K562 (cell line): ENCODE measurements around the gene GNS. TPM values are rescaled to one million over a fixed set of nuclear protein-coding genes. Genes with fewer than 3 reads are reported as not detected.

Experiments
- DMBX1 ChIP-seq: fragments of 250-450 bp; sonication (Bioruptor Pico); IDR thresholded peaks from 2 replicates; pipeline ENCODE4 v1.8.0; 2022; ENCODE audit warnings: inconsistent platforms, mild to moderate bottlenecking, moderate library complexity, borderline replicate concordance
- ELF4 ChIP-seq: fragments of 450-650 bp; formaldehyde crosslinking; IDR thresholded peaks from 2 replicates; pipeline ENCODE4 v1.4.0; 2022; ENCODE audit warnings: missing genetic modification characterization
- HDAC1 ChIP-seq, 2 experiments: fragments of 450-650 bp; IDR thresholded peaks; 2 replicates each; pipeline ENCODE4 v1.6.1; 2016 to 2017; ENCODE audit warnings: inconsistent platforms in 1 of 2, mild to moderate bottlenecking in 1 of 2, moderate library complexity in 1 of 2
- HSF4 ChIP-seq: fragments of 250-450 bp; sonication (Bioruptor Pico); IDR thresholded peaks from 2 replicates; pipeline ENCODE4 v2.1.2; 2022; ENCODE audit warnings: mild to moderate bottlenecking, moderate library complexity, borderline replicate concordance
- NFIX ChIP-seq: fragments of 250-450 bp; sonication (Bioruptor Pico); IDR thresholded peaks from 2 replicates; pipeline ENCODE4 v1.4.0; 2020; ENCODE audit warnings: low read depth, mild to moderate bottlenecking, moderate library complexity
- NR2C1 ChIP-seq, 2 experiments: fragments of 450-650 bp; IDR thresholded peaks; 2 replicates each; pipeline ENCODE4 v1.6.1; 2017; ENCODE audit warnings: mild to moderate bottlenecking in 2 of 2, antibody characterized with exemption in 1 of 2, inconsistent platforms in 1 of 2, missing compliant biosample characterization in 1 of 2, missing genetic modification characterization in 1 of 2
- PRMT5 ChIP-seq: sonication (generic); formaldehyde crosslinking; IDR thresholded peaks from 2 replicates; pipeline ENCODE4 v1.5.0; 2020; ENCODE audit warnings: missing genetic modification reagents
- PTRF ChIP-seq: fragments of 450-650 bp; IDR thresholded peaks from 2 replicates; pipeline ENCODE4 v1.6.1; 2016; ENCODE audit warnings: mild to moderate bottlenecking, missing genetic modification characterization, missing compliant biosample characterization
- RBFOX2 ChIP-seq: fragments of 200-400 bp; formaldehyde crosslinking; IDR thresholded peaks from 2 replicates; pipeline ENCODE4 v1.6.1; 2017; ENCODE audit warnings: low read depth, mild to moderate bottlenecking, low read length, moderate library complexity
- TAF1 ChIP-seq: IDR thresholded peaks from 2 replicates; pipeline ENCODE4 v1.6.1; 2011; ENCODE audit warnings: mild to moderate bottlenecking, low read length, moderate library complexity; ENCODE audit not compliant: insufficient read depth, control insufficient read depth, severe bottlenecking; ENCODE audit errors: extremely low read depth
- ZFX ChIP-seq: sonication (generic); formaldehyde crosslinking; IDR thresholded peaks from 2 replicates; pipeline ENCODE4 v1.8.0; 2022; ENCODE audit warnings: mild to moderate bottlenecking, missing genetic modification reagents, moderate library complexity
- ZNF830 ChIP-seq: fragments of 250-450 bp; sonication (Bioruptor Pico); IDR thresholded peaks from 2 replicates; pipeline ENCODE4 v1.5.0; 2021; ENCODE audit warnings: mild to moderate bottlenecking
- polyA plus RNA-seq, 8 experiments: library from polyadenylated mRNA; depleted of rRNA in 4 of 8; stranded (reverse) in 5 of 8; unstranded in 3 of 8; fragments of >200 nt; fragmentation: Nextera tagmentation in 2 of 8; fragmentation: Illumina TruSeq in 1 of 8; extraction: Ambion mirVana in 2 of 8; extraction: Trizol in 1 of 8; gene quantifications; 2 replicates each; pipeline versions ENCODE4 v1.2.1 to v1.2.3, GENCODE V29; 2011 to 2014; ENCODE audit warnings: inconsistent platforms in 1 of 8, missing spikeins in 1 of 8
- total RNA-seq, 7 experiments: library from RNA; depleted of rRNA in 6 of 7; stranded (reverse); fragments of >200 nt in 6 of 7; fragmentation: Illumina TruSeq in 2 of 7; extraction: Trizol in 2 of 7; gene quantifications; 2 replicates each; pipeline versions ENCODE4 v1.2.1 to v1.2.3, GENCODE V29; 2011 to 2021; ENCODE audit warnings: low replicate concordance in 1 of 7
- TF ChIP-seq, protein P1 (sequence below): fragments of 450-650 bp; IDR thresholded peaks from 2 replicates; pipeline ENCODE4 v1.6.1; 2017; ENCODE audit warnings: antibody characterized with exemption, mild to moderate bottlenecking
- TF ChIP-seq, protein P2 (sequence below): fragments of 450-650 bp; IDR thresholded peaks from 2 replicates; pipeline ENCODE4 v1.6.1; 2016; ENCODE audit warnings: missing biosample characterization, missing genetic modification characterization
- TF ChIP-seq, protein P3 (sequence below): sonication (generic); formaldehyde crosslinking; IDR thresholded peaks from 2 replicates; pipeline ENCODE4 v1.4.0; 2020; ENCODE audit warnings: mild to moderate bottlenecking, missing genetic modification reagents
- TF ChIP-seq, protein P4 (sequence below): IDR thresholded peaks from 3 replicates; pipeline ENCODE4 v1.6.1; 2011; ENCODE audit warnings: borderline replicate concordance, mild to moderate bottlenecking; ENCODE audit not compliant: insufficient read length, insufficient read depth
- TF ChIP-seq, protein P5 (sequence below): fragments of 450-650 bp; conservative IDR thresholded peaks from 2 replicates; pipeline ENCODE4 v1.6.1; 2016; ENCODE audit warnings: missing genetic modification characterization, low read depth, mild to moderate bottlenecking, control low read depth, missing compliant biosample characterization

The GNS gene
- total and polyA plus RNA-seq, 9 of the 15 experiments (the other 6 are each of a cell fraction or from before 2014, with no cell fraction given): 4.6 to 30.3 (median 18.9) TPM

DNA sequence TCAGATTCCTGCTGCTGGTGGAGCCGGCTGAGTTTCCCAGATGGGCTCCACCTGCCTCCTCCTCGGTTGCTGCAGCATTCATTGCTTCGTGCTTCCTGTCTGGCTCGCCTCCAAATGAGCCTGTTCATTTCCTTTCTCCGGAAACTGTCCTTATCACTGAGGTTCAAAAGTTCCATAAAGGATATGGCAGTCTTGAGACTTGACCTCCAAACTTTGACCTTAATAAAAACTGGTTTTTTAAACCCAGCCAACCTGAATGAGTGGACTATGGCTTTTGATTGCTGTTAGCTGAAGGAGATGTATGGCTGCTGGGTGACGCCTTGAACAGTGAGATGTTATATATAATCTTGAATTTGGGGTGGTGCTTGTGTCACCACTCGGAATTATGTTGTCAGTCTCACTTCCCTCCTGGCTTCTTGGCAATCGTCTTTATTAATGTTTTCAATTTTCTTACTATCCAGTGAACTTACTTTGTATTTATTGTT is 86.2 kb downstream of the GNS start (continued):
- TF ChIP-seq, protein P1, sequence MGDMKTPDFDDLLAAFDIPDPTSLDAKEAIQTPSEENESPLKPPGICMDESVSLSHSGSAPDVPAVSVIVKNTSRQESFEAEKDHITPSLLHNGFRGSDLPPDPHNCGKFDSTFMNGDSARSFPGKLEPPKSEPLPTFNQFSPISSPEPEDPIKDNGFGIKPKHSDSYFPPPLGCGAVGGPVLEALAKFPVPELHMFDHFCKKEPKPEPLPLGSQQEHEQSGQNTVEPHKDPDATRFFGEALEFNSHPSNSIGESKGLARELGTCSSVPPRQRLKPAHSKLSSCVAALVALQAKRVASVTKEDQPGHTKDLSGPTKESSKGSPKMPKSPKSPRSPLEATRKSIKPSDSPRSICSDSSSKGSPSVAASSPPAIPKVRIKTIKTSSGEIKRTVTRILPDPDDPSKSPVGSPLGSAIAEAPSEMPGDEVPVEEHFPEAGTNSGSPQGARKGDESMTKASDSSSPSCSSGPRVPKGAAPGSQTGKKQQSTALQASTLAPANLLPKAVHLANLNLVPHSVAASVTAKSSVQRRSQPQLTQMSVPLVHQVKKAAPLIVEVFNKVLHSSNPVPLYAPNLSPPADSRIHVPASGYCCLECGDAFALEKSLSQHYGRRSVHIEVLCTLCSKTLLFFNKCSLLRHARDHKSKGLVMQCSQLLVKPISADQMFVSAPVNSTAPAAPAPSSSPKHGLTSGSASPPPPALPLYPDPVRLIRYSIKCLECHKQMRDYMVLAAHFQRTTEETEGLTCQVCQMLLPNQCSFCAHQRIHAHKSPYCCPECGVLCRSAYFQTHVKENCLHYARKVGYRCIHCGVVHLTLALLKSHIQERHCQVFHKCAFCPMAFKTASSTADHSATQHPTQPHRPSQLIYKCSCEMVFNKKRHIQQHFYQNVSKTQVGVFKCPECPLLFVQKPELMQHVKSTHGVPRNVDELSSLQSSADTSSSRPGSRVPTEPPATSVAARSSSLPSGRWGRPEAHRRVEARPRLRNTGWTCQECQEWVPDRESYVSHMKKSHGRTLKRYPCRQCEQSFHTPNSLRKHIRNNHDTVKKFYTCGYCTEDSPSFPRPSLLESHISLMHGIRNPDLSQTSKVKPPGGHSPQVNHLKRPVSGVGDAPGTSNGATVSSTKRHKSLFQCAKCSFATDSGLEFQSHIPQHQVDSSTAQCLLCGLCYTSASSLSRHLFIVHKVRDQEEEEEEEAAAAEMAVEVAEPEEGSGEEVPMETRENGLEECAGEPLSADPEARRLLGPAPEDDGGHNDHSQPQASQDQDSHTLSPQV: peak; percentile 96
- TF ChIP-seq RBFOX2 (no peak), TAF1 (peak; percentile 35), ZNF830 (CRISPR knock-in tag) (0 out of 2 replicates have a peak, but pooled peaks have one; percentile 71), PTRF (peak; percentile 35; the same call in 1 of the 2 replicates), HDAC1 (IDR thresholded peaks at IDR 0.05) (peak in 1 of 2 experiments; percentile 77; a peak in 2 of 4 replicates), ZFX (no peak), HSF4 (CRISPR knock-in tag) (0 out of 2 replicates have a peak, but pooled peaks have one; percentile 22), NFIX (peak; percentile 27; the same call in 1 of the 2 replicates), NR2C1 (IDR thresholded peaks at IDR 0.05) (peak; percentile 97), NR2C1 (tag; IDR thresholded peaks at IDR 0.05) (peak; percentile 99), PRMT5 (no peak), ELF4 (CRISPR knock-in tag) (0 out of 2 replicates have a peak, but pooled peaks have one; percentile 36), DMBX1 (CRISPR knock-in tag) (peak; percentile 88)
- TF ChIP-seq, protein P2, sequence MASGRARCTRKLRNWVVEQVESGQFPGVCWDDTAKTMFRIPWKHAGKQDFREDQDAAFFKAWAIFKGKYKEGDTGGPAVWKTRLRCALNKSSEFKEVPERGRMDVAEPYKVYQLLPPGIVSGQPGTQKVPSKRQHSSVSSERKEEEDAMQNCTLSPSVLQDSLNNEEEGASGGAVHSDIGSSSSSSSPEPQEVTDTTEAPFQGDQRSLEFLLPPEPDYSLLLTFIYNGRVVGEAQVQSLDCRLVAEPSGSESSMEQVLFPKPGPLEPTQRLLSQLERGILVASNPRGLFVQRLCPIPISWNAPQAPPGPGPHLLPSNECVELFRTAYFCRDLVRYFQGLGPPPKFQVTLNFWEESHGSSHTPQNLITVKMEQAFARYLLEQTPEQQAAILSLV (tag): peak; percentile 82
- TF ChIP-seq, protein P3, sequence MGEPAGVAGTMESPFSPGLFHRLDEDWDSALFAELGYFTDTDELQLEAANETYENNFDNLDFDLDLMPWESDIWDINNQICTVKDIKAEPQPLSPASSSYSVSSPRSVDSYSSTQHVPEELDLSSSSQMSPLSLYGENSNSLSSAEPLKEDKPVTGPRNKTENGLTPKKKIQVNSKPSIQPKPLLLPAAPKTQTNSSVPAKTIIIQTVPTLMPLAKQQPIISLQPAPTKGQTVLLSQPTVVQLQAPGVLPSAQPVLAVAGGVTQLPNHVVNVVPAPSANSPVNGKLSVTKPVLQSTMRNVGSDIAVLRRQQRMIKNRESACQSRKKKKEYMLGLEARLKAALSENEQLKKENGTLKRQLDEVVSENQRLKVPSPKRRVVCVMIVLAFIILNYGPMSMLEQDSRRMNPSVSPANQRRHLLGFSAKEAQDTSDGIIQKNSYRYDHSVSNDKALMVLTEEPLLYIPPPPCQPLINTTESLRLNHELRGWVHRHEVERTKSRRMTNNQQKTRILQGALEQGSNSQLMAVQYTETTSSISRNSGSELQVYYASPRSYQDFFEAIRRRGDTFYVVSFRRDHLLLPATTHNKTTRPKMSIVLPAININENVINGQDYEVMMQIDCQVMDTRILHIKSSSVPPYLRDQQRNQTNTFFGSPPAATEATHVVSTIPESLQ (CRISPR knock-in tag): no peak
- TF ChIP-seq, protein P4, sequence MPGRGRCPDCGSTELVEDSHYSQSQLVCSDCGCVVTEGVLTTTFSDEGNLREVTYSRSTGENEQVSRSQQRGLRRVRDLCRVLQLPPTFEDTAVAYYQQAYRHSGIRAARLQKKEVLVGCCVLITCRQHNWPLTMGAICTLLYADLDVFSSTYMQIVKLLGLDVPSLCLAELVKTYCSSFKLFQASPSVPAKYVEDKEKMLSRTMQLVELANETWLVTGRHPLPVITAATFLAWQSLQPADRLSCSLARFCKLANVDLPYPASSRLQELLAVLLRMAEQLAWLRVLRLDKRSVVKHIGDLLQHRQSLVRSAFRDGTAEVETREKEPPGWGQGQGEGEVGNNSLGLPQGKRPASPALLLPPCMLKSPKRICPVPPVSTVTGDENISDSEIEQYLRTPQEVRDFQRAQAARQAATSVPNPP: no peak
- TF ChIP-seq, protein P5, sequence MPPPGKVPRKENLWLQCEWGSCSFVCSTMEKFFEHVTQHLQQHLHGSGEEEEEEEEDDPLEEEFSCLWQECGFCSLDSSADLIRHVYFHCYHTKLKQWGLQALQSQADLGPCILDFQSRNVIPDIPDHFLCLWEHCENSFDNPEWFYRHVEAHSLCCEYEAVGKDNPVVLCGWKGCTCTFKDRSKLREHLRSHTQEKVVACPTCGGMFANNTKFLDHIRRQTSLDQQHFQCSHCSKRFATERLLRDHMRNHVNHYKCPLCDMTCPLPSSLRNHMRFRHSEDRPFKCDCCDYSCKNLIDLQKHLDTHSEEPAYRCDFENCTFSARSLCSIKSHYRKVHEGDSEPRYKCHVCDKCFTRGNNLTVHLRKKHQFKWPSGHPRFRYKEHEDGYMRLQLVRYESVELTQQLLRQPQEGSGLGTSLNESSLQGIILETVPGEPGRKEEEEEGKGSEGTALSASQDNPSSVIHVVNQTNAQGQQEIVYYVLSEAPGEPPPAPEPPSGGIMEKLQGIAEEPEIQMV (tag): peak; percentile 73; the same call in 1 of the 2 replicates
